HG03025 (cell line): ENCODE data around the gene UGT1A4.
"Not testable (repeated sequence)": the region's sequence is repeated elsewhere in the genome, so short reads cannot be mapped to it uniquely, and the experiment has no call there.

ENCODE experiments used
- ATAC-seq: cut with Tn5 transposase; IDR thresholded peaks from one replicate; pipeline ENCODE4 v1.9.1; 2021; ENCODE audit warnings: mild to moderate bottlenecking, moderate library complexity; ENCODE audit not compliant: unreplicated experiment, low FRiP score

UGT1A4 gene

GRCh38 chr2:233699424-233700027 is 19.0 kb upstream of the UGT1A4 start:
- no peak for ATAC-seq

DNA sequence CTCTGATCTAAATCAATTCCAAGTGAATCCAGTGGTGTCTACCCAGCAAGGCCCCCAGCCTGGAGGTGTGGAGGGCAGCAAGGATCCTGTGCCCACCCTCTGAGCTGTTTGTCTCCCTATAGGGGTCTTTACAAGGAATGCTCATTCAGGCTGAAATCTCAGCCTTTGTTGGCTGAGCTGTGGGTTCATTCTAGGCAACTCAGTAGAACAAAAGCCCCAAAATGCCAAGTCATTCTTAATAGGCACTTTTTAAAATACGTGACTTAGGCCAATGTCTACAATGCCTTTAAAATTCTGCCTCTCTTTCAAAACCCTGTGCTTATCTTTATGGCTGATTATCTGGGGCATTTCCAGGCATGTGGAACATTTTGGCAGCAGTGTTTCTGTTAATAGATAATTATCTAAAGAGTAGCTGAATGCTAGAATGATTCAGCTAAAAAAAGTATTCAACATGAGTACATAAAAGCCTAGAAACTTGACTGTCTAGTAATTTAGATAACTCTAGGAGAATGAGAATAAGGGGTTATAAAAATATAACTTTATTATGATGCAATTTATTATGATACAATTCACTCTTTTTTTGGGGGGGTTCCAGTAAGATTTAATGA is 18.4 kb upstream of the UGT1A4 start:
- ATAC-seq = no peak

DNA sequence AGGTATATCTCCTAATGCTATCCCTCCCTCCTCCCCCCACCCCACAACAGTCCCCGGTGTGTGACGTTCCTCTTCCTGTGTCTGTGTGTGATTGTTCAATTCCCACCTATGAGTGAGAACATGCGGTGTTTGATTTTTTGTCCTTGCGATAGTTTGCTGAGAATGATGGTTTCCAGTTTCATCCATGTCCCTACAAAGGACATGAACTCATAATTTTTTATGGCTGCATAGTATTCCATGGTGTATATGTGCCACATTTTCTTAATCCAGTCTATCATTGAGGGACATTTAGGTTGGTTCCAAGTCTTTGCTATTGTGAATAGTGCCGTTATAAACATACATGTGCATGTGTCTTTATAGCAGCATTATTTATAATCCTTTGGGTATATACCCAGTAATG is 17.7 kb upstream of the UGT1A4 start:
- ATAC-seq = not testable (repeated sequence)

DNA sequence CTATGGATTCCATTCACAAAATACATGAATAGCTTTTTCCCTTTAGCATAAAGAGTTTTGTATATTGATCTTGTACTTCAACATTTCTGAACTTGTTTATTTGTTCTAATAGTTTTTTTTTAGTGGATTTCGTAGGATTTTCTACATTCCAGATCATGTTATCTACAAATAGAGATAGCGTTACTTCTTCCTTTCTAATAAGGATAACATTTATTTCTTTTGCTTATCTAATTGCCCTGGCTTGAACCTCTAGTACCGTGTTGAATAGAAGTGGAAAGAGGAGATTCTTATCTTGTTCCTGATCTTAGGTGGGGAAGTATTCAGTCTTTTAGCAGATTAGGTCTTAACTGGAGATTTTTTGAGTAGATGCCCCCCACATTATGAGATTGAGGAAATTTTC is 16.3 kb upstream of the UGT1A4 start:
- no peak for ATAC-seq

- ATAC-seq = no peak
Observed at GRCh38 chr2:233705911-233706506, 12.5 kb upstream of the UGT1A4 start.

DNA sequence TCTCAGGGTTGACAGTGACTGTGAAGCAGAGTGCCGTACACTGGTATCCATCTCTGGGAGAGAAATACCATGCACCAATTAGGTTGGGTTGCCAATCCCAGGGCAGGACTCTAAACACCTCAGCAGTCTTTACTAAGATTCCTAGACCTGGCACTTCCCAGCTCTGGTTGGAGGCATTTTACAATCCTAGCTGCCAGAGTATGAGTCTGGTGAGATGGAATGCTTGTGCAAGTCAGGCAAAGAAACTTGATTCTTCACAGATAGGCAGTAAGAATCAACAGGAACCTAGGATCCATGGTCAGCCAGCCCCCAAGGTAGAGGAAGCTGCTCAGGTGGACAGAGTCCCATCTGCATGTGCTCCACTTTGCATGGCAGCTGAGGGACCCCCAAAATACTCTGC is 11.8 kb upstream of the UGT1A4 start:
- no peak for ATAC-seq

DNA sequence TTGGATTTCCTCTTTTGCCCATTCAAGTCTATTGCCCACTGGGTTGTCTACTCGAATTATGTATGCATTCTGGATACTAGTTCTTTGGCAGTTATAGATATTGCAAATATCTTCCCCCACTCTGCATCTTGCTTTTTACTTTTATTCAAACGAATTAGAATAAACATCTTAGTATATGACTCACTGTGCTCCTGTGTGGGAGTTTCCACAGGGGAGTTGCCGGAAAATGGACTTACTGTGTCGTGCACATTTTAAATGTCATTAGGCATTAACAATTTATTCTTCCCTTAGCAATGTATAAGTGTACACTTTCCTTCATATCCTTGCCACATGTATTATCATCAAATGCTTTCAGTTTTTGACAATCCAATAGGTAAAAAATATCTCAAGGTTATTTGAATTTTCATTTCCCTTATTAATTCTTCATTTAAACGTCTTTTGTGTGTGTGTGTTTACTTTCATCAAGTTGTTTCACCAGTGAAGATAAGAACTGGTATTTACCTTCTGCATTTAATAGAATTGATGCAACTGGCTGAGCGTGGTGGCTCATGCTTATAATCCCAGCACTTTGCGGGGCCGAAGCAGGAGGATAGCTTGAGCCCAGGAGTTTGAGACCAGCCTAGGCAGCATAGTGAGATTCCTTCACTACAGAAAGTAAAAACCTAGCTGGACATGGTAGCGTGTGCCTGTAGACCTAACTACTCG is 10.4 kb upstream of the UGT1A4 start:
- ATAC-seq = no peak

- no peak for ATAC-seq
Observed at GRCh38 chr2:233708942-233709341, 9.6 kb upstream of the UGT1A4 start.

DNA sequence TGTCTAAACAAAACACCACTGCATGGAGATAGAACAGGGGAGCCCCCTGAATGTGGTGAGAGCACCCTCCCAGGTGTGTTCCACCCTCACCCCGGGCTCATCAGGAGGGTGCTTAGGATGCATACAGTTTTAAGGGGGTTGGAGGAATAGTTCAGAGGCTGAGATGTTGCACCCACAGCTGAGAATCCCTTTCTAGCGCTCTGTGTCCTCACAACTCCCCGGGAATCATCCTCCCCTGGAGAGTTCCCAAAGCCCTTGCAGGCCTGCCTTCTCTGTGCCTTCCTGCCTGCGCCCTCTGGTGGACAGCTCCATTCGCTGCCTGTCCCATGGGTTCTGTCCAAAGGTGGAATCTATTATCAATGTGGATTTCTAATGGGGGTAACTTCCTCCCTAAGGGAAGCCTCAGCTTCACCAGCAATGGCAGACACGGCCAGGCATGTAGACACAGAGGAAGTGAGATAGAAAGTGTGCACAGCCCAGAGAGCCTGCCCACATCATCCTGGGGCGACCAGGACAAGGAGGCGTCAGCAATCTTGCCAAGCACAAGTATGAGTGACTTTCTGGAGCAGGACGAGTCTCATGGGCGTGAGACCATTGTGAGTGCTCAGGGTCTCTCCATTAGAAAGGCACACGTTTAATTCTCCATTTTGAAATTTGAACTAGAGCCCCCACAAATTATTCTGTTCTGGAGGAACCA is 7.1 kb upstream of the UGT1A4 start:
- no peak for ATAC-seq

GRCh38 chr2:233712611-233713261 is 5.8 kb upstream of the UGT1A4 start, which contains the start of gene UGT1A5:
TSS of gene UGT1A5 (plus strand) at chr2:233712907. CDS start at chr2:233712992, 85 bp downstream.
- ATAC-seq = no peak

- ATAC-seq = no peak
Observed at GRCh38 chr2:233713262-233713615, 5.3 kb upstream of the UGT1A4 start.

DNA sequence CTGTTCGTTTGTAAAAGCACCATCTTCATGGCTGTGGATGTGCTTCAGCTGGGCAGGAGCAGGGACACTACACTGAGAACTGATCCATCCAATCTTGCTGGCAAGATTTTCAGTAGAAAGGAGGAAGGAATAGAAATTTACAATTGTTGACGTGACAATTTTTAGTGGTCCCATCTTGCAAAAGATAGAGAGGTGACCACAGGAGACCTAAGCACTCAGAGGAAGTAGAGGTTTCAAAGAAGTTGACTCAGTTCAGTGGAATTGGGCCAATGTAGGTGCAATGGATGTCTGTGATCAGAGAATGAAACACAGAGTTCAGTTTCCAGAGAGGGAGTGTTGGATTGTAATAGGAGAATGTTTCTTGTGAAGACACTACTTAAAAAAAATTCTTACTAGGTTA is 4.4 kb upstream of the UGT1A4 start:
- no peak for ATAC-seq

DNA sequence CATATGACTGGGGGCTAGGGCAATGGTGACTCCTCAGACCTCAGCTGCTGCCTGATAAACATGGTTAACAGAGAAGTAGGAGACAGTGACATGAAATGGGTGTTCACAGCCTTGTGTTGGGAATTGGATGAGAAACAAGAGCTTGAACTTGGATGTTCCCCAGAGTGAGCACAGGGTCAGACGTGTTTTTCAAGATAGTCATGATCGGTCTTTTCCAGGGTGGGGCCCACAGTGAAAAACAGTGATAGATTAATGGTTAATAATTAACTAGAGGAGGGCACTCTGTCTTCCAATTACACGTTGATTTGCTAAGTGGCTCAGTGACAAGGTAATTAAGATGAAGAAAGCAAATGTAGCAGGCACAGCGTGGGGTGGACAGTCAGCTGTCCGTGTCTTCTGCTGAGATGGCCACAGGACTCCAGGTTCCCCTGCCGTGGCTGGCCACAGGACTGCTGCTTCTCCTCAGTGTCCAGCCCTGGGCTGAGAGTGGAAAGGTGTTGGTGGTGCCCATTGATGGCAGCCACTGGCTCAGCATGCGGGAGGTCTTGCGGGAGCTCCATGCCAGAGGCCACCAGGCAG is 10.3 kb downstream of the UGT1A4 start, which contains the start of gene UGT1A3:
Gene UGT1A3, plus strand, starts transcription at position 320 of the 579 bp plus-strand sequence. Its CDS starts 85 bp downstream, at position 405.
- no peak for ATAC-seq

DNA sequence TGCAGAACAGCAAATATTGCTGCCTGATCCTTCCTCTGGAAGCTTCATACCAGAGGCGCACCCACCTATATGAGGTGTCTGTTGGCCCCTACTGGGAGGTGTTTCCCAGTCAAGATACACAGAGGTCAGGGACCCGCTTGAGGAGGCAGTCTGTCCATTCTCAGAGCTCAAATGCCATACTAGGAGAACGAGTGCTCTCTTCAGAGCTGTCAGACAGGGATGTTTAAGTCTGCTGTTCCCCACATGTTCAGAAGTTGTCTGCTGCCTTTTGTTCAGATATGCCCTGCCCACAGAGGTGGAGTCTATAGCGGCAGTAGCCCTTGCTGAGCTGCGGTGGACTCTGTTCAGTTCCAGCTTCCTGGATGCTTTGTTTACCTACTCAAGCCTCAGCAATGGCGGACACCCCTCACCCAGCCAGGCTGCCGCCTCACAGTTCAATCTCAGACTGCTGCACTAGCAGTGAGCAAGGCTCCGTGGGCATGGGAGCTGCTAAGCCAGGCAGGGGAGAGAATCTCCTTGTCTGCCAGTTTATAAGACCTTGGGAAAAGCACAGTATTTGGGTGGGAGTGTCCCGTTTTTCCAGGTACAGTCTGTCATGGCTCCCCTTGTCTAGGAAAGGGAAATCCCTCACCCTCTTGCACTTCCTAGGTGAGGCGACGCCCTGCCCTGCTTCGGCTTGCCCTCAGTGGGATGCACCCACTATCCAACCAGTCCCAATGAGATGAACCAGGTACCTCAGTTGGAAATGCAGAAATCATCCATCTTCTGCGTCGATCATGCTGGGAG is 18.5 kb downstream of the UGT1A4 start:
- not testable (repeated sequence) for ATAC-seq

GRCh38 chr2:233740870-233741269 is 22.3 kb downstream of the UGT1A4 start:
- no peak for ATAC-seq

GRCh38 chr2:233743464-233744259 is 25.1 kb downstream of the UGT1A4 start:
- ATAC-seq = no peak

DNA sequence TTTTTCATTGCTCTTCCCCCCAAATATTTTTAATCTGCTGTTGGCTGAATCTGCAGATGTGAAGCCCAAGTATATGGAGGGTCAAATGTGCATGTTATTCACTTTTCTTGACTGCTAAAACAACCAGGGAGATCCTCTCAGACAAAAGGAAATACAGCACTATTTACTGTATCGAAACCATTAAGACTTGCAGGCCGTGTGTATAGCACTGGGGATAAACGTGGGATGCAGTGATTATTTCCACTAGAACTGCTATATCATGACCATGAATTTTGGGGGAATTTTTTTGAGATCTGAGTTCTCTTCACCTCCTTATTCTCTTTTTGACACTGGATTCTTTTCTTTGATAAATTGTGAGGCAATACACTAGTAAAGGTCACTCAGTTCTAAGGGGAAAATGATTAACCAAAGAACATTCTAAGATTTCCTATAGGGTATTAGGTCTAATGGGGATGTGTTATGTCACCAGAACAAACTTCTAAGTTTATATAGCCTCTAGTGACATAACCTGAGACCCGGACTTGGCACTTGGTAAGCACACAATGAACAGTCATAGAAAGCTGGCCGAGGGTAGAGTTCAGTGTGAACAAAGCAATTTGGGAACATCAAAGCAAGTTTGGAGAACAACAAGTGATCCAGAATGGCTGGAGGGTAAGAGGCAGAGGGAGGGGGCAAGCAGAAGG is 26.7 kb downstream of the UGT1A4 start:
- no peak for ATAC-seq

GRCh38 chr2:233745838-233746237 is 27.3 kb downstream of the UGT1A4 start:
- not testable (repeated sequence) for ATAC-seq
